HL-60 (cell line): ENCODE measurements around the gene TMCO1.
"Not testable (repeated sequence)": the region's sequence is repeated elsewhere in the genome, so short reads cannot be mapped to it uniquely, and the experiment has no call there.

Experiments used
- DNase-seq, 2 experiments: peaks; one replicate each; pipeline ENCODE4 v3.0.0-alpha.2; 2010 to 2020; ENCODE audit warnings: low read depth in 1 of 2, low spot score in 1 of 2
- H3K27ac ChIP-seq: fragments of 250-450 bp; sonication (Bioruptor Pico); replicated peaks from 2 replicates; pipeline ENCODE4 v1.5.1; 2020; ENCODE audit warnings: mild to moderate bottlenecking, moderate library complexity
- H3K27me3 ChIP-seq: fragments of 250-450 bp; sonication (Bioruptor Pico); 2 replicates; pipeline ENCODE4 v1.5.1; 2021; ENCODE audit warnings: mild to moderate bottlenecking, moderate library complexity; ENCODE audit not compliant: insufficient read depth, poor library complexity, severe bottlenecking
- H3K4me3 ChIP-seq: replicated peaks from 2 replicates; pipeline ENCODE4 v1.5.1; 2011; ENCODE audit warnings: mild to moderate bottlenecking, control low read depth, low read length; ENCODE audit not compliant: insufficient read depth
- GABPA ChIP-seq: IDR thresholded peaks from 2 replicates; pipeline ENCODE4 v1.6.1; 2012; ENCODE audit warnings: low read depth
- POLR2AphosphoS5 ChIP-seq: IDR thresholded peaks from 2 replicates; pipeline ENCODE4 v1.6.1; 2012; ENCODE audit warnings: low read depth
- SPI1 ChIP-seq: IDR thresholded peaks from 2 replicates; pipeline ENCODE4 v1.6.1; 2012; ENCODE audit warnings: low read depth, mild to moderate bottlenecking, borderline replicate concordance
- TF ChIP-seq, protein P1 (sequence below): IDR thresholded peaks from one replicate; pipeline ENCODE4 v1.5.1; 2011; ENCODE audit warnings: low read length, control low read depth, inconsistent platforms; ENCODE audit not compliant: insufficient read depth
- TF ChIP-seq, protein P2 (sequence below): IDR thresholded peaks from 2 replicates; pipeline ENCODE4 v1.6.1; 2012; ENCODE audit warnings: low read depth; ENCODE audit not compliant: insufficient replicate concordance

TMCO1 gene

DNA sequence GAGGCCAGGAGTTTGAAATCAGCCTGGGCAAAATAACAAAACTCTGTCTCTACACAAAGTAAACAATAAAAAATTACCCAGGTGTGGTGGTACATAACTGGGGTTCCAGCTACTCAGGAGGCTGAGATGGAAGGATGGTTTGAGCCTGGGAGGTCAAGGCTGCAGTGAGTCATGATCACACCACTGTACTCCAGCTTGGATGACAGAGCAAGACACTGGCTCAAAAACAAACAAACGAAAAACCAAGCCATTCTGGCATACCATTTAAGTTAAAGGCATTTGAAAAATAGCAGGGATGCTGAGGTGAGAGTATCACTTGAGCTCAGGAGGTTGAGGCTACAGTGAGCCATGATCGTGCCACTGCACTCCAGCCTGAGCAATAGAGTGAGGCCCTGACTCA, 65.0 kb downstream of the TMCO1 start:
- Histone ChIP-seq H3K4me3 (no peak overlapping the region), H3K27me3 (no peaks in the 10 kb centered on the region), H3K27ac (no peak overlapping the region)
- no peak for DNase-seq
- no peak for TF ChIP-seq GABPA
- TF ChIP-seq, protein P1, sequence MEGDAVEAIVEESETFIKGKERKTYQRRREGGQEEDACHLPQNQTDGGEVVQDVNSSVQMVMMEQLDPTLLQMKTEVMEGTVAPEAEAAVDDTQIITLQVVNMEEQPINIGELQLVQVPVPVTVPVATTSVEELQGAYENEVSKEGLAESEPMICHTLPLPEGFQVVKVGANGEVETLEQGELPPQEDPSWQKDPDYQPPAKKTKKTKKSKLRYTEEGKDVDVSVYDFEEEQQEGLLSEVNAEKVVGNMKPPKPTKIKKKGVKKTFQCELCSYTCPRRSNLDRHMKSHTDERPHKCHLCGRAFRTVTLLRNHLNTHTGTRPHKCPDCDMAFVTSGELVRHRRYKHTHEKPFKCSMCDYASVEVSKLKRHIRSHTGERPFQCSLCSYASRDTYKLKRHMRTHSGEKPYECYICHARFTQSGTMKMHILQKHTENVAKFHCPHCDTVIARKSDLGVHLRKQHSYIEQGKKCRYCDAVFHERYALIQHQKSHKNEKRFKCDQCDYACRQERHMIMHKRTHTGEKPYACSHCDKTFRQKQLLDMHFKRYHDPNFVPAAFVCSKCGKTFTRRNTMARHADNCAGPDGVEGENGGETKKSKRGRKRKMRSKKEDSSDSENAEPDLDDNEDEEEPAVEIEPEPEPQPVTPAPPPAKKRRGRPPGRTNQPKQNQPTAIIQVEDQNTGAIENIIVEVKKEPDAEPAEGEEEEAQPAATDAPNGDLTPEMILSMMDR: no peak
- TF ChIP-seq, protein P2, sequence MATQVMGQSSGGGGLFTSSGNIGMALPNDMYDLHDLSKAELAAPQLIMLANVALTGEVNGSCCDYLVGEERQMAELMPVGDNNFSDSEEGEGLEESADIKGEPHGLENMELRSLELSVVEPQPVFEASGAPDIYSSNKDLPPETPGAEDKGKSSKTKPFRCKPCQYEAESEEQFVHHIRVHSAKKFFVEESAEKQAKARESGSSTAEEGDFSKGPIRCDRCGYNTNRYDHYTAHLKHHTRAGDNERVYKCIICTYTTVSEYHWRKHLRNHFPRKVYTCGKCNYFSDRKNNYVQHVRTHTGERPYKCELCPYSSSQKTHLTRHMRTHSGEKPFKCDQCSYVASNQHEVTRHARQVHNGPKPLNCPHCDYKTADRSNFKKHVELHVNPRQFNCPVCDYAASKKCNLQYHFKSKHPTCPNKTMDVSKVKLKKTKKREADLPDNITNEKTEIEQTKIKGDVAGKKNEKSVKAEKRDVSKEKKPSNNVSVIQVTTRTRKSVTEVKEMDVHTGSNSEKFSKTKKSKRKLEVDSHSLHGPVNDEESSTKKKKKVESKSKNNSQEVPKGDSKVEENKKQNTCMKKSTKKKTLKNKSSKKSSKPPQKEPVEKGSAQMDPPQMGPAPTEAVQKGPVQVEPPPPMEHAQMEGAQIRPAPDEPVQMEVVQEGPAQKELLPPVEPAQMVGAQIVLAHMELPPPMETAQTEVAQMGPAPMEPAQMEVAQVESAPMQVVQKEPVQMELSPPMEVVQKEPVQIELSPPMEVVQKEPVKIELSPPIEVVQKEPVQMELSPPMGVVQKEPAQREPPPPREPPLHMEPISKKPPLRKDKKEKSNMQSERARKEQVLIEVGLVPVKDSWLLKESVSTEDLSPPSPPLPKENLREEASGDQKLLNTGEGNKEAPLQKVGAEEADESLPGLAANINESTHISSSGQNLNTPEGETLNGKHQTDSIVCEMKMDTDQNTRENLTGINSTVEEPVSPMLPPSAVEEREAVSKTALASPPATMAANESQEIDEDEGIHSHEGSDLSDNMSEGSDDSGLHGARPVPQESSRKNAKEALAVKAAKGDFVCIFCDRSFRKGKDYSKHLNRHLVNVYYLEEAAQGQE: no peak
- TF ChIP-seq SPI1: no peak
- TF ChIP-seq POLR2AphosphoS5: no peak

DNA sequence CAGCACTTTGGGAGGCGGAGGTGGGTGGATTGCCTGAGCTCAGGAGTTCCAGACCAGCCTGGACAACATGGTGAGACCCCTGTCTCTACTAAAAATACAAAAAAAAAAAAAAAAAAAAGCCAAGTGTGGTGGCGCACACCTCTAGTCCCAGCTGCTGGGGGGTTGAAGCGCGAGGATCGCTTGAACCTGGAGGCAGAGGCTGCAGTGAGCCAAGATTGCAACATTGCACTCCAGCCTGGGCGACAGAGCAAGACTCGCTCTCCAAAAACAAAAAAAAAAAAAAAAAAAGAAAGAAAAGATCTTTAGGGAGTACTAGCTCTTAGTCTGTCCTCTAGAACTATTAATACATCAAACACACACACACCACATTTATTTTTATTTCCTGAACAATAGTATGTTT, 66.7 kb downstream of the TMCO1 start:
- not testable (repeated sequence) for DNase-seq, H3K27ac ChIP-seq, H3K4me3 ChIP-seq

DNA sequence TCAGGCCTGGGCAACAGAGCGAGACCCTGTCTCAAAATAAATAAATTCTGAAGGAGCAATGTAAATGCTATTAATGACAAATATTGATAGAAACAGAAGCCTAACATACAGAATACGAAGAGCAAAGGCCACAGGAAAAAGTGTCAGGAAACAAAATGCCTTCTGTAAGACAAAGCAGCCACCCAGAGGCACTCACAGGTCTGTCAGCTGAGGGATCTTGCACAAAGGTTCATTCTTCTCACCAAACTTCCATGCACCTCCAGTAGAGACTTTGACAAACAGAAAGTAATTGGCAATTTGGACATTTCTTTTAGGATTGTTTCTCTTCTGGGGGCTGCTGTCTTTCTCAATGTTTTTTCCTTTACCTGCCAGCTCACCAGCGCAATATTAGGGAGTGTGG, 69.1 kb downstream of the TMCO1 start:
- no peak for TF ChIP-seq POLR2AphosphoS5
- TF ChIP-seq SPI1: no peak
- TF ChIP-seq, protein P1: no peak
- TF ChIP-seq GABPA: no peak
- TF ChIP-seq, protein P2: no peak
- no peak for DNase-seq
- Histone ChIP-seq H3K4me3 (no peak overlapping the region), H3K27ac (no peak overlapping the region), H3K27me3 (no peaks in the 10 kb centered on the region)

More for the DNA sequence above, 66.7 kb downstream of the TMCO1 start:
- H3K27me3 ChIP-seq: not testable (repeated sequence)

DNA sequence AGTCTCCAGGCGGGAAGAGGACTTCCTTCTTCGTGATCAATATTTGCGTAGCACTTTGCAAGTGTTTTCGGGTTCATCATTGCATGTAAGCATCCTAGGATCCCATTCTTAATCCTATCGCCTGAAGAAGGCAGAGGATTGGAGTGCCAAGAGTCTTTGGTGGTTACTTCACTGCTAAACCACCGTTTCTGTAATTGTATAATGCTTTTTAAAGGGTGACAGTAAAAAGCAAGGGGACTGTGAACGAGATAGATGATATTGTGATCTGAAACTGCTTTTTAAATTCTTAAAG, 70.0 kb downstream of the TMCO1 start:
- DNase-seq: no peak
- no peaks in the 10 kb centered on the region for H3K27me3 ChIP-seq
- peak overlapping the region; percentile 69 for H3K4me3 ChIP-seq
- H3K27ac ChIP-seq: peak overlapping the region; percentile 87
- no peak for TF ChIP-seq GABPA
- TF ChIP-seq, protein P2: no peak
- TF ChIP-seq, protein P1: no peak
- TF ChIP-seq POLR2AphosphoS5: no peak; the same call in 1 of the 2 replicates
- TF ChIP-seq SPI1: peak; percentile 26; the same call in 1 of the 2 replicates
